Stimulated activated CD4-positive, alpha-beta T cell treated with anti-CD3 and anti-CD28 coated beads, TNF-alpha, amount 100 ng/mL, for 24 hours (primary cell): ENCODE results near the gene CCDC47.

ENCODE experiments used
- DNase-seq, 3 experiments: peaks; one replicate each; pipeline ENCODE4 v3.0.0-alpha.2; 2020; ENCODE audit warnings: low read depth in 3 of 3

The CCDC47 gene

DNA sequence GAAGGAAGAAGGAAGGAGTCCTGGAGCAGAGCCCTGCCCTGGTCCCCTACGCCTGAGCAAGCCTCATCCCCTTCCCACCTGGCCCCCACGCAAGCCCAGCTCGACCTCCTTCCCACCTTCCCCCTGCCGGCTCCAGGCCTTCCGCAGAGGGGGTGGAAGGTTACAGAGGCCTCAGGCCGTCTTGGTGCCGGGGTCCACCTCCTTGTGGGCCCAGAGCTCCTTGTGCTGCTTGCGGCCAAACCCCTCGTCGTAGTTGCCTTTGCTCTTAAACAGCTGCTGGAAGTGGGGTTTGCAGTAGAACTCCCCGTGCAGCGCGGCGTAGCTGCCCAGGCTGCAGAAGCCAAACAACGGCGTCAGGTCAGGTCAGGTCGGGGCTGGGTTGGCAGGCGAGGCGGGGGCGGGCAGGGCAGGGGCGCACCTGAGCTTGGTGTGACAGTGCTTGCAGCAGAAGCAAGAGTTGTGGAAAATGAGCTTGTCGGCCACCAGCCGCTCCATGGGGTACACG is 75.0 kb downstream of the CCDC47 start:
- DNase-seq = peak in 1 of 3 experiments; percentile 40

DNA sequence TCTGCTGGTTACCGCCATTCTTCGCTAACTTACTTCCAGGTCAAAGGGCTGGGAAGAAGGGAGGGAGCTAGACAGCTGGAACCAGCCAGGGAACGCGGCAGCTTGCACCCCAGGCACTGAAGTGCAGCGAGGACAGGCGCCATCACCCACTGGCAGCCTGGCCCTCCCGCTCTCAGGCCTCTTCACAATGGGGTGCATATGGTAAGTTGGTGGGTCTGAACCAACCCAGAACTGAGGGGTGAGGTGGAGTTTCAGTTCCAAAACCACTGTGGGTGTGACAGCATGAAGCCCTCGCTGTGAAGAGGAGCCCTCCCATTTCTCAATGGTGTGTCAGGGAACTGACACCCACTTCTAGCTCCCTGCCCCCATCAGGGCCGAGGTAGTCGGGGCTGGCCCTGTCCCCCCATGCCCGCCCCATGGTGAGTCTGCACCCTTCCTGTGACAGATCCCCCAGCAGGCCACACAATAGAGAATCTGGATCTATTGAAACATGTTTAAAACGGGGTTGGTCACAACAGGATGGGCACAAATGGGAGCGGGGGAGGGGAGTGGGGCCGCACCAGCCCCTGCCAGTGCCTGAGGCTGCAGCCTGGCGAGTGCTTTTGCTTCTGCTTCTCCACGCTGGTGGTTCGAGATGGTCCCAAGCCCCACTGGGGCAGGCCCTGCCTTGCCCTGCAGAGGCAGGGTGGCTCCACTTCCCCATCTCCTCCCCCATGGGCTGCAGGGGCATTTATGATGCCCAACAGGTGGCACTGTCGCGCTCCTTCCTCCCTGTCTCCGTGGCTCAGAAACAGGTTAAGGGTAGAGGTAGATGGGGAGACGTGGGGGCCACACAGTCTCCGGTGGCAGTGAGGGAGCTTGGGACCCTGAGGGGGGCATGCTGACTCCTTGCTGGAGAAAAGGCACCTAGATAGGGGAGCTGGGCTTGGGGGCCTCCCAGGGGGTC is 75.8 kb downstream of the CCDC47 start:
- DNase-seq = peak in 2 of 3 experiments; percentile 68 to 69

DNA sequence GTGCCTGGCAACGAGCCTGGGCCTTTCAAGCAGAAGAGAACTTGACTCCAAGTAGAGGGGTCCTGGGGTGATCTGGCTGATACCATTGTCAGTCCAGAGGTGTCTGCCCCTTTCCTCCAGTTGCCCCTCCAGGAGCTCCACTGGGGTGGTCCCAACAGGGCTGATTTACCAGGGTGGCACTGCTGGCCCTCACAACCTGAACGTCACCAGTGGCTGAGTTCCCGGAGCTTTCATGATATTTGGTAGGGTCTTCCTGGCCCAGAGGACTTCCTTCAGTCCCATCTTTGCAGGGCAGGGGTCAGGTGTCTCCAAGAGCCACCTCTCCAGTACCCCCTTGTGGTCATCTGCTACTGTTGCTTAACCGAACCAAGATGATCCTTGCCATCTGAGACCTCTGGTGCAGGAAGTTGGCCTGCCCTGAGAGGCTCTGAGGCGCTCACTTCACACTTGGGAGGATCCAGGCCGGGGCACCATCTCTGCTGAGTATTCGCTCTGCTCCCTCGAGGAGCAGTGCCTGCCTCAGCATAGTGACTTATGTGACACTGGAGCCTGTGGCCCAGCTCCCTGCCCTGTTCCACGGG is 76.9 kb downstream of the CCDC47 start:
- no peak for DNase-seq

DNA sequence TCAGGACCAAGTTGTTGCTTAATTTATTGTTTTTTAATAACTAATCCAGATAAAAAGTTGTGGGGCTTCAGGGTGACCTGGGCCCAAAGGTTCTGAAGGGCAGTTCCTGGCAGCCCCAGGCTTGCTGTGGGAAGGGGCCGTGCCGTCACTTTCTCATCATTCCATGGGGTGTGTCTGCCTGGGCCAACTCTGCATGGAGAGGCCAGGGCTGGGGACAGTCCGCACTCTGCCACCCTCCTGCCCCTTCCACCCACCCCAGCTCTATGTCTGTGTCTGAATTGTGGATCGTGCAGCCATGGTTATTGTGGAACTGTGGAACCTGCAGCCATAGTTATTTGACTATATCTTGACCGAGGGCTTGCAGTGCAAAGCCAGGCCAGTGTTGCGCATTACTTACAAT is 77.5 kb downstream of the CCDC47 start:
- no peak for DNase-seq
